CD4-positive, alpha-beta T cell treated with Interferon gamma for 1 hour (primary cell): Measurements from ENCODE around the gene AHDC1.
A peak's percentile ranks its signal among the peaks of the same experiment; 100 is the strongest.

ENCODE experiments used
- DNase-seq: peaks from one replicate; pipeline ENCODE4 v3.0.0-alpha.2; 2020

AHDC1 gene

GRCh38 chr1:27527890-27528817 is 75.8 kb downstream of the AHDC1 start:
- DNase-seq = peak; percentile 67

DNA sequence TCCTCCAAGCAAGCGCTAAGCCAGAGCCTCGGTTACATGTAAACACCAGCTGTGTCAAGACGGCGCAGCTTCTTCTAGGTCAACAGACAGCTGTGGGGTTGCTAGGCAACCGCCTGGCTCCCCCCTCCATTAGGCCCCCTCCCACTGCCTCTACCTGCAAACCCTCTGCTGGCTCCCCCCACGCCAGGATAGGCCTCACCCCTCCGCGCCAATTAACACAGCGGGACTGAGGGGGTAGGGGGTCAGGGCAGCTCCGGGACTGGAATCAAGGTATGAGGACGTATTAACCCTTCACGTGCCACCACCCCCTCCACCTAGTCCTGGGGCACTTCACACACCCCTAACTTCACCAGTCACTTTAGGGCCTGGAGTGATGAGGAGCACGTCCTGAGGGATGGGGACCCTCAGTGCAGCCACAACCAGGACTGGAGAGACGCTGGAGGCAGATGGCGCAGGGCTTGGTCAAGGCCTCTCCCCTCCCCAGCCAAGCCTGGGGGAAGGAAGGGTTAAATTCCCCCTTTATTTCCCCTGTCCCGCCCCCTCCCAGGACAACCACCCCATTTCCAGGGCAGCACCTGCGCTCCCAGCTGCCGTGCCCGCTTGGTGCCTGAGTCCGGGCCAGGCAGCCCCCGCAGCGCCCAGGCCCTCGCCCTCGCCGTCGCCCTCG is 76.6 kb downstream of the AHDC1 start:
- peak; percentile 82 for DNase-seq

DNA sequence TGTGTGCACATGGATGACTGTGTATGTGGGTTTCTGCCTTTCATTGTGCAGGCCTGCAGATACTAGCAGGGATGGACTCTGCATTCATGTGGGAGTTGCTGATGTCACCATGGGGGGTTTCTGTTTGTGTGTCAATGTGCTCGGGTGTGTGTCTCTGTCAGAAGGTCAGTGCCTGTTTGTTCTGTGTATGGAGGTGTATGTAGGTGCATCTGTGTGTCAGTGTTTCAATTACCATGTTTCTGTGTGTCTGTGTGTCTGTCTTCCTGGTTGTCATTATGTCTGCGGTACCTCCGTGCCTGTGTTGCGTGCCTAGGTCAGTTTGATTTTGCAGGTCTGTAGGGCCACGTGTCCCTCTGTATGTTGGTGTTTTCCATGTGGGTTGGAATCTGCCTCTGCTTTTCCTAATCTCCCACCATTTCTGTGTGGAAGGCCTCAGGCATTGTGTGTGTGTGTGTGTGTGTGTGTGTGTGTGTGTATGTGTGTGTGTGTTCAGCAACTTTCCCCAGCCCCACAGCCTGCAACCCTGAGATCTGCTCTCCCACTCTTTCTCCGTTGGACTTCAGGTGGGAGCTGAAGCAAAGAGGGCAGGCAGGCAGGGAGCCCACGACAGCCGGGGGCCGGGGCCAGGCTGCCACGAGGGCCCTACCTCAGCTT is 77.2 kb downstream of the AHDC1 start:
- DNase-seq = no peak

GRCh38 chr1:27525296-27526272 is 78.4 kb downstream of the AHDC1 start:
- DNase-seq = peak; percentile 68

DNA sequence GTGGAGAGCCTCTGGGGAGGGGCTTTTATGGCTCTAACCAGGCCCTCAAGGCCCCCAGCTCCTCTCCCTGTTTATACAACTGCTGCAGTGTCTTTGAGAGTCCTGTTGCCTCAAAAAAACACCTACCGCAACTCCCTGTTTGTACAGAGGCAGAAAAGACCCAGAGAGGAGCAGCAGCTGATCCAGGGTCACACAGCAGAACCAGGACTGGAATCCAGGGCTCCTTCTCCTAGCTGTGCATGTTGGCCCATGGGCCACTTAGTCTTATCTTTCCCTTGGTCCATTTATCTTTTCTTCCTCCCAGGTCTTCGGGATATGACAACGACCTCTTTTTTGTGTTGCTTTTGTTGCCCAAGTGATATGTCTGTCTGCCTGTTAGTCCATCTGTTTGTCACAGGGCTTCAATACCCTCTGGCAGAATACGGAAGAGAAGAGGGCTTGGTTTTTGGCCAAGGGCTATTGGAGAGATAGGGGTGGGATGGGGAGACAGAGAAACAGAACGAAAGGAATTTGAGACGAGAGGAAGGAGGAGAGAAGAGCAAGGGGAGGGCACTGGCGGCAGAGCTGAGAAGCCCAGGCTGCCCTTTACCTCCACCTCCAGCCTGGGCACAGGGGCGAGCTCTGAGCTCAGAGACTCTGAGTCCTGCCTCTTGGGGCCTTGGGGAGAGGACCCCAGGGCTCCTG is 80.5 kb downstream of the AHDC1 start:
- DNase-seq = no peak

DNA sequence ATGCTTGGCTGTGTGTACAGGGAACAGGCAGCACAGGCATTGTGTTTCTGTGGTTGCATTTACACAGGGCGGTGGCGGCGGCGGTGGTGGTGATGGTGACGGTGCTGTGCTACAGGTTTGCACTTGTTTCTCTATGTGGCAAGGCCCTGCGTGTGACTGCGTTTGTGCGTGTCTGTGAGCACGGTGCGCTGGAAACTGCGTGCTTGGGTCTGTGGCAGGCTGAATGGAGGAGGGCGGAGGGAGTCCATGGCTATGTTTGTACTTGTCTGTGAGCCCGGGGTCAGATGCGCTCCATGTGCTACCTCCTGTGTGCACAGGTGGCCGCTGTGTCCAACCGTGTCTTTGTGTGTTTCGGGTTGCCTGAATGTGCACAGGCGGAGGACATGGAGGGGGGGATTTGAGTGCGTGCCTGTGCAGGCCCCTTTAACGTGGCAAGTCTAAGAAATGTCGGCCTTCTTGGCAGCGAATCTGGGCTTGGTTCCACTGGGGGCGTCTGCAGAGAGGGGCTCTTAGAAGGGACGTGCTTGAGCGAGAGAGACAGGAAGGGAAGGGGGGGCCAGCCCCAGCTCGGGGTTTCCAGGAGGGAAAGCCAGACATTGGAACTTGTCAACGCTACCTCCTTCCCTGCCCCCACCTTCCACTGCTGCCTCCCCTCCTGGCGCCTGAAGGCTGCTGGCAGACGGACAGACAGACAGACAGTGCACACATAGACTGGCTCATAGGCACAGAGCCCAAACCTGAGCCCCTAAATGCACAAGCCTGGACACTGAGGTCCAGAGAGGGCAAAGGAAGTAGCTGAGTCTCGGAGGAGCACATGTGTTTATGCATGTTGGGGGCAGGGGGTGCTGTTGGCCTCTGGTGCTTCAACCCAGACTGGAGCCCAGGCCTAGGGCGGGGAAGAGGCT is 81.3 kb downstream of the AHDC1 start:
- peak; percentile 54 for DNase-seq

GRCh38 chr1:27521861-27522431 is 82.0 kb downstream of the AHDC1 start:
- DNase-seq = no peak

GRCh38 chr1:27521336-27521831 is 82.6 kb downstream of the AHDC1 start:
- peak; percentile 35 for DNase-seq

DNA sequence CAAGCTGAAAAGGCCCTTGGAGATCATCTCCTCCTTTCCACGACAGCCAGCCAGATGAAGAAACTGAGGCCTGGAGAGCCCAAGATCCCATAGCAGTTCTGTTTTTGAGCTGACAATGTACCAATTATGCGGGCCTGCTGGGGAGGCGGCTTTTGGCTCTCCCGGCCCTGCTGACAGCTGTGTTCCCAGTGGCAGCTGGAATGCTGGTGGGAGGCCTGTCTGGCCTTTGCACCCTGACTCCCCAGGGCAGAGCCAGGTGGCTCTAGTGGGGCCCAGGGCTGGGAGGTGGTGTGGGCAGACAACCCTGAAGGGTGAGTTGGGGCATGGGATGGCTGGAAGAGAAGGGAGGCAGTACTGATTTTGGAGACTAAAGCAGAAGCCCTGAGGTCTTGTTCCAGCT is 83.3 kb downstream of the AHDC1 start:
- no peak for DNase-seq

- no peak for DNase-seq
These were observed 84.3 kb downstream of the AHDC1 start for GRCh38 chr1:27519331-27520258.

DNA sequence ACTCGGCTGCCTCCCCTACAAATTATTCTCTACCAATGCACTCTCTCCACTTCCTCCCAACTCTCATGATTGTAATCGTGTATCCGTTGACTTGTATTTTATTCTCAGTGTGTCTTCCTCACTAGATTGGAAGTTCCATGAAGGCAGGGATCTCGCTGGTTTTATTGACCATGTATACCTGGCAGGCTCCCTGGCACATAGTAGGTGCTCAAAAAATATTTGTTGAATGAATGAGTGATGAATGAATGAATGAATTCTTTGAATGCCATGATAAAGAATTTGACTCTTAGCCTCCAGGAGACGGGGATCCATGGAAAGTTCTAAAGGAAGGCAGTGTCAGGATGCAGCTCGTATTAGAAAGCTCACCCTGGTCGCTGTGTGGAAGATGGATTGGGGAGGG is 85.1 kb downstream of the AHDC1 start:
- DNase-seq = no peak

GRCh38 chr1:27517907-27518718 is 85.8 kb downstream of the AHDC1 start:
- DNase-seq = no peak

DNA sequence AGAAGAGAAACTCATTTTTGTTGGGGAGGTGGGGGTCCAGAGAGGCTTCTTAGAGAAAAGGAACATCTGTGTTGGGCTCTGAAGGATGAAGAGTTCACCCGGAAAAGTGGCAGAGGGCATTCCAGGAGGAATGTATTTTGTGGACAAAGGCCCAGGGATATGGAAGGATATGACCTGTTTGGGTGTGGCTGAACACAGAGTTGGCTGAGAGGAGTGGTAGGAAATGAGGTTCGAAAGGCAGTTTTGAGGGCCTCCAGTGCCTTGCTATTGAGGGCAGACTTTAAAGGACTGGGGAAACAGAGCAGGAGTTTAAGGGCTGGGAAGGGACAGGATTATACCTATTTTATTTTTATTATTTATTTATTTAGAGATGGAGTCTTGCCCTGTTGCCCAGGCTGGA is 86.6 kb downstream of the AHDC1 start:
- no peak for DNase-seq

DNA sequence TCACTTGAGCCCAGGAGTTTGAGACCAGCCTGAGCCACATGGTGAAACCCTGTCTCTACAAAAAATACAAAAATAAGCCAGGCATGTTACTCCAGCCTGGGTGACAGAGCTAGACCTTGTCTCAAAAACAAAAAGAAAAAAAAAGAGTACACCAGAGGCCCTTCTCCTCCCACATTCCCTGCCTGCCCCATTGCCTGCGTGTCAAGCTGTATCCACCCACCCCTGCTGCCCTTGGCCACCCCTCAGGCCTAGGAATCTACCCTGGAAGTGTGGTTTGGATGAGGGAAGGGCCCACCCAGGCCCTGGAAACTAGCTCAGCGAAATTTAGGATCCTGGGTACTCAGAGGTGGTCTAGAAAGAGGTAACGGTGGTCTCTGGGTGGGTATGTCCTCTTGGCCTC is 88.3 kb downstream of the AHDC1 start:
- no peak for DNase-seq

- DNase-seq = no peak
These were observed 90.0 kb downstream of the AHDC1 start for GRCh38 chr1:27513958-27514357.

- DNase-seq = no peak
These were observed 90.4 kb downstream of the AHDC1 start for GRCh38 chr1:27513528-27513927.

DNA sequence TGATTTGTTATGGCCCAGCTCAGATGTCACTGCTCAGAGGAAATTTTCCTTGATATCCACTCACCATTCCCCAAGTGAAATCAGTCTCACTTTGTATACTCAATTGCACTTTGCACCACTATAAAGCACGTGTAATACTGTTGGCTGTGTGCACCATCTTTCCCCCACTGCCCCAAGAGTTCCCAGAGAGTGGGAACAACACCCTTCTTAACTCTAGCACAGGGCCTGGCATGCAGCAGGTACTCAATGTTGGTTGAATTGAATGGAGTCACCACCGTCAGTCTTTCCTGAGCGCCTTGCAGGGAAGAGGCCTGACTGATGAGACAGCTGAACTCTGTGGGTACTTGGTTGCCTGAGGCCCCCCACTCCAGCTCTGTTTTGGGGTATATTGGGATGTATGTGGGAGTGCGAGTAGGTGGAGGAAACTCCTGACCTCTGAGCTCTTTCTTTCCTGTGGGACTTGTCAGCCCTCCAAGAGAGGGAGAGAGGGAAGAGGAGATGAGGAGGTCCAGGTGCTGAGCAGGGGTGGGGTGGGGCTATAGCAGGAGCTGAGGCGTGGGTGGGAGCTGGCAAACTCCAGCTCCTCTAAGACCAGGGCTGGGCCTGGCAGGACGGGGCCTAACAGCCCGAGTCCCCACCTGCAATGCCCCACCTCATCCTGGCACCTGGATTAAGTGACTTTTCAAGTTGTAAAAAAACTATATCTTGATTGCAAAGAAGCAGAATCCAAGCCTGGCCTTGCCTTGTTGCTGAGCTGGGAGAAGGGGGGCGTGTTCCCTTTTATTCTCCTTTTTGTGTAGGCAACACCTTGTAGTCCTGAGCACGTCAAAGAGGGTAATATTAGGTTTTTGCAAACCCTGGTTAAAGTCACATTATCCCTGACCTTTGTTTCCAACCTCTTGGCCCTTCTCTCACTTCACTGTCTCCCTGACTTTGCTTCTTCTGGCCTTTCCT is 94.5 kb downstream of the AHDC1 start:
- DNase-seq = no peak
